SJCRH30 (cell line): Measurements from ENCODE around the gene DMRTB1. TPM values are rescaled to one million over a fixed set of nuclear protein-coding genes. Genes with fewer than 3 reads are reported as not detected.

Experiments
- DNase-seq, 2 experiments: peaks; one replicate each; pipeline ENCODE4 v3.0.0-alpha.2; 2015 to 2020
- H3K27ac ChIP-seq: fragments of 250-450 bp; sonication (Bioruptor Pico); 2 replicates; pipeline ENCODE4 v1.5.1; 2020; ENCODE audit warnings: mild to moderate bottlenecking, moderate library complexity
- H3K27me3 ChIP-seq: fragments of 250-450 bp; sonication (Bioruptor Pico); 2 replicates; pipeline ENCODE4 v1.5.1; 2020; ENCODE audit warnings: mild to moderate bottlenecking, moderate library complexity
- H3K36me3 ChIP-seq: fragments of 250-450 bp; sonication (Bioruptor Pico); 2 replicates; pipeline ENCODE4 v1.5.1; 2020; ENCODE audit warnings: mild to moderate bottlenecking, moderate library complexity
- H3K4me1 ChIP-seq: fragments of 250-450 bp; sonication (Bioruptor Pico); 2 replicates; pipeline ENCODE4 v1.5.1; 2020; ENCODE audit warnings: mild to moderate bottlenecking, moderate library complexity
- H3K4me3 ChIP-seq: fragments of 250-450 bp; sonication (Bioruptor Pico); 2 replicates; pipeline ENCODE4 v1.5.1; 2020; ENCODE audit warnings: mild to moderate bottlenecking, moderate library complexity
- H3K9me3 ChIP-seq: fragments of 250-450 bp; sonication (Bioruptor Pico); replicated peaks from 2 replicates; pipeline ENCODE4 v1.5.1; 2020; ENCODE audit warnings: mild to moderate bottlenecking, moderate library complexity
- total RNA-seq: library from RNA; depleted of rRNA; stranded (reverse); fragments of >200 nt; shearing (Covaris generic); gene quantifications from 2 replicates; pipeline ENCODE4 v1.2.3, GENCODE V29; 2014; rRNA removed

The DMRTB1 gene
- total RNA-seq, 1 experiment from 2014 or later = not detected

- no peak overlapping the region for H3K4me3 ChIP-seq
- no peaks in the 10 kb centered on the region for H3K36me3 ChIP-seq
- no peak overlapping the region for H3K27ac ChIP-seq
- H3K27me3 ChIP-seq = peaks cover 38% of the 10 kb centered on the region; the same call in 1 of the 2 replicates
- no peak for DNase-seq
- H3K4me1 ChIP-seq = peaks cover 4% of the 10 kb centered on the region; the same call in 1 of the 2 replicates
- H3K9me3 ChIP-seq = no peaks in the 10 kb centered on the region
Measured at GRCh38 chr1:53511323-53511932, 52.2 kb downstream of the DMRTB1 start.

- no peaks in the 10 kb centered on the region for H3K9me3 ChIP-seq
- no peak overlapping the region for H3K27ac ChIP-seq
- no peak for DNase-seq
- H3K27me3 ChIP-seq = peaks cover 38% of the 10 kb centered on the region; the same call in 1 of the 2 replicates
- H3K4me1 ChIP-seq = peaks cover 4% of the 10 kb centered on the region; the same call in 1 of the 2 replicates
- H3K36me3 ChIP-seq = no peaks in the 10 kb centered on the region
- H3K4me3 ChIP-seq = no peak overlapping the region
Measured at GRCh38 chr1:53511933-53512806, 53.0 kb downstream of the DMRTB1 start.

- peaks cover 4% of the 10 kb centered on the region; the same call in 1 of the 2 replicates for H3K4me1 ChIP-seq
- peaks cover 36% of the 10 kb centered on the region; the same call in 1 of the 2 replicates for H3K27me3 ChIP-seq
- no peak overlapping the region for H3K27ac ChIP-seq
- no peaks in the 10 kb centered on the region for H3K36me3 ChIP-seq
- no peak overlapping the region for H3K4me3 ChIP-seq
- no peak for DNase-seq
- H3K9me3 ChIP-seq = no peaks in the 10 kb centered on the region
Measured at GRCh38 chr1:53512807-53513755, 53.9 kb downstream of the DMRTB1 start.

GRCh38 chr1:53513846-53514245, 54.6 kb downstream of the DMRTB1 start:
- Histone ChIP-seq H3K4me3 (no peak overlapping the region), H3K27ac (no peak overlapping the region), H3K36me3 (no peaks in the 10 kb centered on the region), H3K9me3 (no peaks in the 10 kb centered on the region), H3K27me3 (peaks cover 40% of the 10 kb centered on the region; the same call in 1 of the 2 replicates), H3K4me1 (peaks cover 4% of the 10 kb centered on the region; the same call in 1 of the 2 replicates)
- DNase-seq = no peak

GRCh38 chr1:53514436-53514835, 55.2 kb downstream of the DMRTB1 start:
- H3K4me1 ChIP-seq = peaks cover 4% of the 10 kb centered on the region; the same call in 1 of the 2 replicates

GRCh38 chr1:53516181-53516580, 57.0 kb downstream of the DMRTB1 start:
- H3K4me3 ChIP-seq = no peak overlapping the region
- H3K27me3 ChIP-seq = peaks cover 52% of the 10 kb centered on the region
- H3K36me3 ChIP-seq = no peaks in the 10 kb centered on the region
- H3K27ac ChIP-seq = no peak overlapping the region
- no peak for DNase-seq
- peaks cover 4% of the 10 kb centered on the region; the same call in 1 of the 2 replicates for H3K4me1 ChIP-seq
- H3K9me3 ChIP-seq = no peaks in the 10 kb centered on the region

More at GRCh38 chr1:53514436-53514835, 55.2 kb downstream of the DMRTB1 start:
- H3K27me3 ChIP-seq = peaks cover 43% of the 10 kb centered on the region; the same call in 1 of the 2 replicates
- H3K27ac ChIP-seq = no peak overlapping the region
- H3K36me3 ChIP-seq = no peaks in the 10 kb centered on the region
- no peak overlapping the region for H3K4me3 ChIP-seq
- H3K9me3 ChIP-seq = no peaks in the 10 kb centered on the region
- no peak for DNase-seq

Other genes with a start within 250 kb of the DMRTB1 start
- gene CZIB, start 238.8 kb upstream of the DMRTB1 start, total RNA-seq = 58.7 and 65.5 TPM in 2 replicates
- 119 and 121 TPM in 2 replicates for gene MAGOH, start 220.9 kb upstream of the DMRTB1 start, total RNA-seq
- gene LRP8, start 131.3 kb upstream of the DMRTB1 start, total RNA-seq = 17.9 and 21.4 TPM in 2 replicates